PC-9 (cell line): ENCODE results near the gene PROCR. TPM values are rescaled to one million over a fixed set of nuclear protein-coding genes. Genes with fewer than 3 reads are reported as not detected.

Experiments used
- BruUV-seq: library from RNA; stranded (reverse); fragments of 400-500 nt; replicated peaks from 2 replicates; lab custom pipeline; 2021; lab: Mats Ljungman, UMichigan
- CTCF ChIA-PET: fragments of 300-600 bp; sonication (Branson Sonifier 250); formaldehyde crosslinking; loops from one replicate; lab custom pipeline; 2022; ENCODE audit warnings: antibody characterized with exemption; lab: Charles Lee
- POLR2A ChIA-PET: fragments of 300-600 bp; sonication (Branson Sonifier 250); formaldehyde crosslinking; loops from one replicate; lab custom pipeline; 2022; ENCODE audit warnings: antibody characterized with exemption; ENCODE audit not compliant: unreplicated experiment; lab: Charles Lee
- DNase-seq, 2 experiments: peaks; one replicate each; pipeline versions ENCODE4 v3.0.0 to v3.0.0-alpha.2; 2015 to 2022; ENCODE audit warnings: mixed read lengths in 1 of 2
- H2AFZ ChIP-seq: fragments of 200-600 bp; sonication (generic); 2 replicates; pipeline ENCODE4 v1.8.1; 2017; ENCODE audit warnings: antibody characterized with exemption
- H3F3A ChIP-seq: fragments of 200-600 bp; sonication (generic); 2 replicates; pipeline ENCODE4 v1.8.1; 2017; ENCODE audit warnings: antibody characterized with exemption, mild to moderate bottlenecking, low read depth; ENCODE audit not compliant: insufficient read depth
- H3K27ac ChIP-seq: fragments of 200-600 bp; sonication (generic); 2 replicates; pipeline ENCODE4 v1.6.1; 2016; ENCODE audit warnings: mixed run types
- H3K27me3 ChIP-seq: fragments of 200-600 bp; sonication (generic); 2 replicates; pipeline ENCODE4 v1.6.1; 2016; ENCODE audit warnings: low read depth, mixed run types; ENCODE audit not compliant: insufficient read depth
- H3K36me3 ChIP-seq: fragments of 200-600 bp; sonication (generic); 2 replicates; pipeline ENCODE4 v1.6.1; 2016; ENCODE audit warnings: low read depth, mixed run types
- H3K4me1 ChIP-seq: fragments of 200-600 bp; sonication (generic); replicated peaks from 2 replicates; pipeline ENCODE4 v1.6.1; 2016; ENCODE audit warnings: mixed run types; ENCODE audit not compliant: insufficient read depth
- H3K4me2 ChIP-seq: fragments of 200-600 bp; sonication (generic); 2 replicates; pipeline ENCODE4 v1.6.1; 2017; ENCODE audit warnings: mixed run types
- H3K4me3 ChIP-seq: fragments of 200-600 bp; sonication (generic); 2 replicates; pipeline ENCODE4 v1.6.1; 2016; ENCODE audit warnings: mixed run types
- H3K79me2 ChIP-seq: fragments of 200-600 bp; sonication (generic); 2 replicates; pipeline ENCODE4 v1.6.1; 2017; ENCODE audit warnings: low read depth, mixed run types
- H3K9me2 ChIP-seq: fragments of 200-600 bp; sonication (generic); 2 replicates; pipeline ENCODE4 v1.8.1; 2017; ENCODE audit warnings: mild to moderate bottlenecking; ENCODE audit not compliant: insufficient read depth
- H3K9me3 ChIP-seq: fragments of 200-600 bp; sonication (generic); 2 replicates; pipeline ENCODE4 v1.8.1; 2016; ENCODE audit warnings: low read depth; ENCODE audit not compliant: insufficient read depth
- H4K20me1 ChIP-seq: fragments of 200-600 bp; sonication (generic); 2 replicates; pipeline ENCODE4 v1.8.1; 2017; ENCODE audit not compliant: insufficient read depth
- CTCF ChIP-seq: fragments of 200-600 bp; sonication (generic); conservative IDR thresholded peaks from 2 replicates; pipeline ENCODE4 v1.6.1; 2017; ENCODE audit warnings: mixed run types, antibody characterized with exemption, mild to moderate bottlenecking, moderate library complexity
- EZH2 ChIP-seq: fragments of 200-600 bp; sonication (generic); IDR thresholded peaks from 2 replicates; pipeline ENCODE4 v1.8.0; 2017; ENCODE audit warnings: antibody characterized with exemption, low read depth
- intact Hi-C: fragments of 100-400 bp; cut with micrococcal nuclease; formaldehyde crosslinking; loops from one replicate; pipeline ENCODE4 v1.10.0; 2022; ENCODE audit not compliant: unreplicated experiment
- total RNA-seq: library from RNA; stranded (reverse); gene quantifications from 2 replicates; pipeline ENCODE4 v1.2.3, GENCODE V29; 2021

Gene PROCR
- total RNA-seq, 1 experiment from 2014 or later = 7.5 TPM

- POLR2A ChIA-PET = interaction anchor here (0.7 kb wide), 1 partner anchor 418 kb away, joined by 11 read pairs; no protein-coding TSS in a partner anchor
- CTCF ChIA-PET = interaction anchor here (1.3 kb wide), 1 partner anchor 33 kb away, joined by 7 read pairs; no protein-coding TSS in a partner anchor
- no peaks in the 10 kb centered on the region for H3K9me3 ChIP-seq
- H3K4me1 ChIP-seq = peaks cover 15% of the 10 kb centered on the region
- no peaks in the 10 kb centered on the region for H3K9me2 ChIP-seq
- H3F3A ChIP-seq = peaks cover 14% of the 10 kb centered on the region
- peak in 1 of 2 experiments; percentile 68 for DNase-seq
- H3K79me2 ChIP-seq = no peaks in the 10 kb centered on the region
- intact Hi-C loops = no loop called here
- H3K27ac ChIP-seq = peak overlapping the region; percentile 43
- no peaks in the 10 kb centered on the region for H3K27me3 ChIP-seq
- H2AFZ ChIP-seq = no peak overlapping the region
- no peak for TF ChIP-seq EZH2
- TF ChIP-seq CTCF = no peak
- no peak overlapping the region for H3K4me3 ChIP-seq
- peaks cover 34% of the 10 kb centered on the region for H3K36me3 ChIP-seq
- H4K20me1 ChIP-seq = no peaks in the 10 kb centered on the region
- H3K4me2 ChIP-seq = peak overlapping the region; percentile 9
- no TSS peak for BruUV-seq
Observed at GRCh38 chr20:35129647-35130069, 42.2 kb upstream of the PROCR start.

- no peak overlapping the region for H3K27ac ChIP-seq
- no peaks in the 10 kb centered on the region for H3K27me3 ChIP-seq
- no peaks in the 10 kb centered on the region for H3K9me2 ChIP-seq
- peaks cover 29% of the 10 kb centered on the region for H3F3A ChIP-seq
- no peaks in the 10 kb centered on the region for H3K9me3 ChIP-seq
- peaks cover 34% of the 10 kb centered on the region for H3K36me3 ChIP-seq
- DNase-seq = no peak
- no peak overlapping the region for H3K4me3 ChIP-seq
- peaks cover 30% of the 10 kb centered on the region for H3K4me1 ChIP-seq
- H3K79me2 ChIP-seq = no peaks in the 10 kb centered on the region
- POLR2A ChIA-PET = no interaction called here
- BruUV-seq = no TSS peak
- no peaks in the 10 kb centered on the region for H4K20me1 ChIP-seq
- CTCF ChIA-PET = no interaction called here
- H2AFZ ChIP-seq = no peak overlapping the region
- H3K4me2 ChIP-seq = no peak overlapping the region
- intact Hi-C loops = no loop called here
- TF ChIP-seq EZH2 (no peak), CTCF (no peak)
Observed at GRCh38 chr20:35131934-35132333, 39.9 kb upstream of the PROCR start.

- Histone ChIP-seq H3K4me1 (peaks cover 30% of the 10 kb centered on the region), H4K20me1 (no peaks in the 10 kb centered on the region), H3F3A (peaks cover 32% of the 10 kb centered on the region), H3K4me3 (no peak overlapping the region), H3K4me2 (no peak overlapping the region), H3K9me3 (no peaks in the 10 kb centered on the region), H3K9me2 (no peaks in the 10 kb centered on the region), H3K27ac (no peak overlapping the region), H3K27me3 (no peaks in the 10 kb centered on the region), H3K79me2 (no peaks in the 10 kb centered on the region), H3K36me3 (peaks cover 37% of the 10 kb centered on the region), H2AFZ (no peak overlapping the region)
- TF ChIP-seq CTCF (no peak), EZH2 (no peak)
- ChIA-PET POLR2A (no interaction called here), CTCF (no interaction called here)
- intact Hi-C loops = no loop called here
- DNase-seq = no peak
- no TSS peak for BruUV-seq
Observed at GRCh38 chr20:35133031-35133430, 38.8 kb upstream of the PROCR start.
